GM12878 (cell line): ENCODE data around the gene NDUFB11. TPM values are rescaled to one million over a fixed set of nuclear protein-coding genes. Genes with fewer than 3 reads are reported as not detected.

ENCODE experiments used
- ATAC-seq: fragments of 200-7000 bp; cut with Tn5 transposase; 3 replicates; pipeline ENCODE4 v1.9.1; 2020; ENCODE audit warnings: mild to moderate bottlenecking, moderate library complexity
- BruUV-seq: library from RNA; stranded (reverse); fragments of 400-500 nt; replicated peaks from 2 replicates; lab custom pipeline; 2021; lab: Mats Ljungman, UMichigan
- CTCF ChIA-PET: fragments of 300-600 bp; sonication (Branson Sonifier 250); formaldehyde crosslinking; extraction: SDS; loops from one replicate; lab custom pipeline; 2021; ENCODE audit warnings: inconsistent platforms; lab: Yijun Ruan, JAX
- POLR2A ChIA-PET: fragments of 350-600 bp; formaldehyde crosslinking; extraction: SDS; loops from one replicate; lab custom pipeline; 2021; ENCODE audit warnings: inconsistent platforms; lab: Charles Lee
- RAD21 ChIA-PET: fragments of 300-600 bp; sonication (Branson Sonifier 250); formaldehyde crosslinking; loops from one replicate; lab custom pipeline; 2023; ENCODE audit warnings: antibody characterized with exemption; ENCODE audit not compliant: unreplicated experiment; lab: Charles Lee
- SMC1A ChIA-PET: fragments of 300-600 bp; sonication (Branson Sonifier 250); formaldehyde crosslinking; loops from one replicate; lab custom pipeline; 2023; ENCODE audit not compliant: unreplicated experiment, uncharacterized antibody; lab: Charles Lee
- DNase-seq: peaks from one replicate; pipeline ENCODE4 v3.0.0-alpha.2; 2011; ENCODE audit warnings: low read depth, low spot score
- FAIRE-seq: peaks from 3 replicates; lab custom pipeline; 2011; peaks lifted over from hg19 to GRCh38; lab: Jason Lieb, UNC
- H2AFZ ChIP-seq: 2 replicates; pipeline ENCODE4 v1.6.0; 2011; ENCODE audit warnings: low read depth, low read length, control low read depth; ENCODE audit not compliant: control insufficient read depth
- H3K27ac ChIP-seq: 2 replicates; pipeline ENCODE4 v1.5.1; 2011; ENCODE audit warnings: control low read depth; ENCODE audit not compliant: control insufficient read depth, insufficient read depth
- H3K27me3 ChIP-seq, 2 experiments: replicated peaks in 1 of 2; 2 replicates each; pipeline versions ENCODE4 v1.6.0 to v1.6.1; 2011; ENCODE audit warnings: low read length in 1 of 2; ENCODE audit not compliant: control insufficient read depth in 2 of 2, insufficient read depth in 2 of 2
- H3K36me3 ChIP-seq, 2 experiments: 2 replicates each; pipeline ENCODE4 v1.5.1; 2011; ENCODE audit warnings: low read length in 1 of 2; ENCODE audit not compliant: control insufficient read depth in 2 of 2, insufficient read depth in 2 of 2
- H3K4me1 ChIP-seq: 2 replicates; pipeline ENCODE4 v1.6.1; 2011; ENCODE audit warnings: mild to moderate bottlenecking, low read length, moderate library complexity, mixed read lengths; ENCODE audit not compliant: control insufficient read depth, insufficient read depth
- H3K4me2 ChIP-seq: 2 replicates; pipeline ENCODE4 v1.6.0; 2011; ENCODE audit warnings: control low read depth; ENCODE audit not compliant: control insufficient read depth, insufficient read depth
- H3K4me3 ChIP-seq: fragments of 200-600 bp; sonication (generic); 2 replicates; pipeline ENCODE4 v1.5.1; 2016
- H3K79me2 ChIP-seq: 2 replicates; pipeline ENCODE4 v1.6.0; 2011; ENCODE audit warnings: low read length; ENCODE audit not compliant: control insufficient read depth, insufficient read depth
- H3K9ac ChIP-seq: 2 replicates; pipeline ENCODE4 v1.8.0; 2011; ENCODE audit warnings: low read length, control low read depth, mixed read lengths; ENCODE audit not compliant: control insufficient read depth, insufficient read depth
- H3K9me3 ChIP-seq: replicated peaks from 3 replicates; pipeline ENCODE4 v1.5.1; 2011; ENCODE audit warnings: mild to moderate bottlenecking, low read length; ENCODE audit not compliant: control insufficient read depth, insufficient read depth
- H4K20me1 ChIP-seq: 2 replicates; pipeline ENCODE4 v1.6.0; 2011; ENCODE audit not compliant: control insufficient read depth, insufficient read depth
- ATF2 ChIP-seq: IDR thresholded peaks from 2 replicates; pipeline ENCODE4 v1.6.1; 2012; ENCODE audit warnings: low read length, inconsistent platforms
- ATF7 ChIP-seq: fragments of 450-650 bp; IDR thresholded peaks from 2 replicates; pipeline ENCODE4 v1.6.1; 2016; ENCODE audit warnings: low read depth, mild to moderate bottlenecking
- FOXK2 ChIP-seq: fragments of 450-650 bp; IDR thresholded peaks from 2 replicates; pipeline ENCODE4 v1.6.1; 2017; ENCODE audit warnings: mild to moderate bottlenecking, moderate library complexity
- HDAC2 ChIP-seq: fragments of 200-600 bp; sonication (generic); IDR thresholded peaks from 2 replicates; pipeline ENCODE4 v1.6.1; 2017
- NFYB ChIP-seq: IDR thresholded peaks from 2 replicates; pipeline ENCODE4 v1.6.1; 2011; ENCODE audit warnings: low read depth, mild to moderate bottlenecking, low read length, improper control_type of control experiment, moderate library complexity; ENCODE audit not compliant: insufficient read depth
- PML ChIP-seq: IDR thresholded peaks from 2 replicates; pipeline ENCODE4 v1.6.1; 2012; ENCODE audit warnings: low read length, inconsistent platforms
- PRDM15 ChIP-seq: fragments of 450-650 bp; formaldehyde crosslinking; IDR thresholded peaks from 2 replicates; pipeline ENCODE4 v1.4.0; 2020; ENCODE audit warnings: mild to moderate bottlenecking, moderate library complexity
- SPI1 ChIP-seq: IDR thresholded peaks from 2 replicates; pipeline ENCODE4 v1.6.1; 2011; ENCODE audit warnings: low read depth, mild to moderate bottlenecking, low read length, moderate library complexity, borderline replicate concordance; ENCODE audit not compliant: insufficient read depth
- SUZ12 ChIP-seq: fragments of 200-600 bp; sonication (generic); IDR thresholded peaks from one replicate; pipeline ENCODE4 v1.6.1; 2018; ENCODE audit warnings: antibody characterized with exemption, mild to moderate bottlenecking; ENCODE audit not compliant: unreplicated experiment
- ZSCAN29 ChIP-seq: fragments of 450-650 bp; IDR thresholded peaks from 2 replicates; pipeline ENCODE4 v1.6.1; 2017; ENCODE audit warnings: mild to moderate bottlenecking, moderate library complexity
- WGBS: methylation state at CpG from one replicate; pipeline ENCODE4 v1.1.6; 2016; ENCODE audit warnings: low lambda C conversion rate; ENCODE audit not compliant: insufficient replicate concordance, insufficient coverage; ENCODE audit errors: missing lambda C conversion rate; 5-methylcytosine and 5-hydroxymethylcytosine counted together
- in situ Hi-C: fragments of 300-500 bp; cut with MboI; formaldehyde crosslinking; loops from 9 replicates; pipeline ENCODE4 v1.14.3; 2018; ENCODE audit warnings: mixed read lengths
- intact Hi-C: fragments of 100-400 bp; cut with micrococcal nuclease; formaldehyde crosslinking; loops from one replicate; pipeline ENCODE4 v1.14.2; 2022; ENCODE audit not compliant: unreplicated experiment
- polyA plus RNA-seq, 11 experiments: library from polyadenylated mRNA; depleted of rRNA in 4 of 11; unstranded in 6 of 11; stranded (reverse) in 5 of 11; fragments of >200 nt; fragmentation: Nextera tagmentation in 4 of 11; fragmentation: Illumina TruSeq in 1 of 11; extraction: Ambion mirVana in 4 of 11; extraction: Trizol in 1 of 11; gene quantifications; 1 replicate in 1 of 11; 2 replicates in 10 of 11; pipeline versions ENCODE4 v1.2.1 to v1.2.3, GENCODE V29; 2011 to 2016; ENCODE audit warnings: inconsistent platforms in 2 of 11, missing spikeins in 2 of 11, low read depth in 1 of 11
- total RNA-seq, 4 experiments: library from RNA; depleted of rRNA in 3 of 4; stranded (reverse); fragments of >200 nt in 3 of 4; fragmentation: Illumina TruSeq in 1 of 4; extraction: Trizol in 1 of 4; gene quantifications; 2 replicates each; pipeline versions ENCODE4 v1.2.1 to v1.2.3, GENCODE V29; 2013 to 2021

NDUFB11 gene
- total and polyA plus RNA-seq, 10 of the 15 experiments (the other 5 are each of a cell fraction or from before 2014, with no cell fraction given): 16.1 to 202 (median 83.3) TPM

DNA sequence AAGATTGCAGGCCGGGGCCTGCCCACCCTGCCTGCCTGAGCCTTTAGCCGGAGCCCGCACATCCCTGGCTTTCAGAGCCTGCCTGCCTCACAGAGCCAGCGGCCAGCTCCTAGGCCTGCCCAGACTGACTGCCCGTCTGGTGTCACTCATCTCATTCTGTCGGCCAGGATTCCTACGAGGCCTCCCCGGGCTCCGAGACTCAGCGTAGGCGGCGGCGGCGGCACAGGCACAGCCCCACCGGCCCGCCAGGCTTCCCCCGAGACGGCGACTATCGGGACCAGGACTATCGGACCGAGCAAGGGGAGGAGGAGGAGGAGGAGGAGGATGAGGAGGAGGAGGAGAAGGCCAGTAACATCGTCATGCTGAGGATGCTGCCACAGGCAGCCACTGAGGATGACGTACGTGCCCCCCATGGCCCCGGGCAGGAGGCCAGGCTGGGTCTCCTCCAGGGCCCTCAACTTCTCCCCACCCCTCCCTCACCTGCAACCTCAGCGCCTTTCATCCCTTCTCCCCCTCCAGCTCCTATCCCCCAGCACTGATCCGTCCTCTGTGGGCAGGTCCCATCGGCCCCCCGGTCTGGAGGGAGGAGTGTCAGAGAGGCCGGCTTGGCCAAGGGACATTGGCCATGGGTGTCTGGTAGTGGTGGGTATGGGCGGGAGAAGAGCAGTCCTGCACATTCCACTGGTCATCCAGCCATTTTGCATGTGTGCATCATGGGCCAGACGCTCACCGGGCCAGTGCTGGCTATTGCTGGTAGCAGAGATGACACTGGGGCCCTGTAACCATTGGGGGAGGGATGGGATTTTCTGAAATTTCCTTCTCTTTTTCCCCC is 26.6 kb upstream of the NDUFB11 start:
- BruUV-seq: no TSS peak
- TF ChIP-seq SPI1: no peak
- TF ChIP-seq, all 136 proteins: peak for 0
- 79% methylated on average over 32 of the region's 34 CpGs for whole genome bisulfite sequencing
- in situ Hi-C loops (no loop called here), intact Hi-C loops (no loop called here)
- no peaks in the 10 kb centered on the region for H3K79me2 ChIP-seq
- no peaks in the 10 kb centered on the region for H3K4me1 ChIP-seq
- no peak overlapping the region for H3K4me2 ChIP-seq
- DNase-seq (no peak), FAIRE-seq (no peak), ATAC-seq (no peak)
- H3K9ac ChIP-seq: no peak overlapping the region
- H3K9me3 ChIP-seq: no peaks in the 10 kb centered on the region
- H3K27me3 ChIP-seq: no peaks in the 10 kb centered on the region
- peaks cover 0 to 8% of the 10 kb centered on the region in 2 experiments; a peak in 2 of 4 replicates for H3K36me3 ChIP-seq
- no peak overlapping the region for H2AFZ ChIP-seq
- ChIA-PET SMC1A (no interaction called here), POLR2A (no interaction called here), CTCF (no interaction called here), RAD21 (no interaction called here)
- no peaks in the 10 kb centered on the region for H4K20me1 ChIP-seq
- H3K27ac ChIP-seq: no peak overlapping the region
- H3K4me3 ChIP-seq: no peak overlapping the region

DNA sequence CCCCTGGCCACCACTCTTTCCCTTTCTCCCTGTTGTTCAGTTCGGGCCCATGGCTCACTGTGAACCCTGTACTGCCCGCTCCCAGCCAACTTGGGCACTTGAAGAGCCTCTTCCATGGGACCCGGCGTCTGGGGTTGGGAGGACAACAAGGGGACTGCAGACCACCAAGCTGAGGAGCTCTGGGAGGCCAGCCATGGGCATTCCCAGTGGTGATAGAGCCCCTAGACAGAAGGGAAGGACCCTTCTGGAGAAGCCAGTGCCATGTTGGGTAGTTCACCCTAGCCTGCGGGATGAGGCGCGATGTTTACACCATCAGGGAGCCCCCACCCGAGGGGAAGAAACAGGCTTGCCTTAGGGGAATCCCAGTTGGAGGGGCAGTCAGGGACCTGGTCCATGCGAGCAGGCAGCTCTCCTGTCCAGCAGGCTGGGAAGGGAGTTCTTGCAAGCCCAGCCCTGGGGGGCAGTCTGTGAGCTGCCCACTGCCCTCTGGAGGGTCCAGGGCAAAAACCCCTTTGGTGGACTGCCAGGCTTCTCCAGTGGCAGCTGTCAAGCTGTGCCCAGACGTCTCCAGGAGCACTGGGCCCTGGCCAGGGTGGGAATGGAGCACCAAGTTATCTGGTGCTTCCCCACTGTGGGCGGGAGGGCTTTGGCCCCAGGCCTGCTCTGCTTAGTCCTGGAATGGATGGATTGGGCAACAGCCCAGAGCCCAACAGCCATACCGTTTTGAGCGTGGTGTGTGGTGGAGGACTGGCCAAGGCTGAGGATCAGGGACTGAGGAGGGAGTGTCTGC is 25.4 kb upstream of the NDUFB11 start:
- TF ChIP-seq SUZ12: no peak
- TF ChIP-seq NFYB: no peak
- no peak for TF ChIP-seq PML
- no peak for TF ChIP-seq ZSCAN29
- TF ChIP-seq HDAC2: no peak
- TF ChIP-seq ATF2: no peak
- TF ChIP-seq PRDM15 (CRISPR knock-in tag): no peak
- TF ChIP-seq FOXK2: no peak
- no peak for TF ChIP-seq ATF7
- ChIA-PET RAD21 (no interaction called here), POLR2A (no interaction called here), SMC1A (no interaction called here), CTCF (no interaction called here)
- Histone ChIP-seq H2AFZ (no peak overlapping the region), H3K4me2 (no peak overlapping the region), H3K27ac (no peak overlapping the region), H3K4me3 (no peak overlapping the region), H4K20me1 (no peaks in the 10 kb centered on the region), H3K79me2 (no peaks in the 10 kb centered on the region), H3K9ac (no peak overlapping the region), H3K27me3 (no peaks in the 10 kb centered on the region), H3K9me3 (no peaks in the 10 kb centered on the region), H3K36me3 (peaks cover 0 to 8% of the 10 kb centered on the region in 2 experiments; a peak in 2 of 4 replicates), H3K4me1 (no peaks in the 10 kb centered on the region)
- DNase-seq: no peak
- intact Hi-C loops: no loop called here
- in situ Hi-C loops: no loop called here
- no TSS peak for BruUV-seq
- no peak for FAIRE-seq
- no peak for ATAC-seq
- 66% methylated on average over 13 of the region's 13 CpGs for WGBS
